ENCODE results near the gene PHACTR1.

Gene PHACTR1

DNA sequence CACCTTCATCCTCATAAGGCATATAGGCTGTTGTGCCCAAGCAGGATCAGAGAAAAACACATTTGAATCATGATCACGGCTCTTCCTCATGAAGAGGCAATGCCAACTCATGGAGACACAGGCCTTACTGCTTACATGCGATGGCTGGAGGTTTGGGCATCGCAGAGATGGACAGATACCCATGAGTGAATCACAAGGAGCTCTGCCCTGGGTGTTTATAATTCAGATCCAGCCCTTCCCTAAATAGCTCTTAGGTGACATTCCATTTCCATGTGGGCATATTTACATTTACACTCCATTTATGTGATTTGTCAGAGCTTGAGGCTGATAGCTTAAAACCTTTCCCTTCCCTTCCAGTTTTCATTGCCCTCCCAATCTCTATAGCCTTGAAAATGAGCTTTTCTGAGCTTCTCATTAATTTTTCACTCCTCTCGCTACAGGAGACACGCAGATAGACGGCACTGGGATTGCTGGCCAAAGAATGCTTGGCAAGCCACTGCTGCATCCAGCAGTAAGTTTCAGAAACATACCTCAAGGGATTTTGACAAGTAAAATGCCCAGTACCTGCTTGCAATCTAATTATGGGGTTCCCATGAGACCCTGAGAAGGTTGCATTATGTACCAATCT, 362.6 kb downstream of the PHACTR1 start:
- DNase-seq, result no peak

DNA sequence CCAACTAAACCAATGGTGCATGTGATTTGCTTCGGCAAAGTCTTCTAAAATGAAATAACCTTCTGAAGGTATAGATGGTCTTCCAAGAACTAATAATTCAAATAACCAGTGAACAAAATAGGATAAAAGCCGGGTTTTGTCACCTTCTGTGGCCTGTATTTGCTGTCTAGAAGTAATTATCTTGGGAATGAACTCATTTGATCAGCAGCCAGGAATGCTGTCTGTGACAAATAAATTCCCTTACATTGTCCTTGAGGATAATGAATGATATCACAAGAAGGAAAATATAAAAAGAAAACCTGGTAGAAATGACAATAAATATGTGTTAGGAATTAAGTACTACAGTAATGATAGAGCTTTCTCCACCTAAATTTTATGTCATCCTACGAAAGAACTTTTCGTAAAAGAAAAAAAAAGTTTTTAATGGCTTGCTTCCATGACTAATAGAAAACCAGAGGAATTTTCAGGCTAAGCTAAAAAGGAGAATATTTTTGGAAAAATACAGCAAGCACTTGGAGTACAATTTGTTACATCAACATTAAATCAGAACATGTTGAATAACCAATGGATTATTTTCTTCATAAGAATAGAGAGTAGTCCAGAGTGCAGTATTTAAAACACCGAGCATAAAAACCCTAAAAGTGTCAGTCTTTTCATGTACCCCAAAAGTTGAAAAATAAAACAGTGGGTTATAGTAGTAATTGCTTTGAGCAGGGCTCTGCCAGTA, 364.1 kb downstream of the PHACTR1 start:
- DNase-seq, result no peak

DNA sequence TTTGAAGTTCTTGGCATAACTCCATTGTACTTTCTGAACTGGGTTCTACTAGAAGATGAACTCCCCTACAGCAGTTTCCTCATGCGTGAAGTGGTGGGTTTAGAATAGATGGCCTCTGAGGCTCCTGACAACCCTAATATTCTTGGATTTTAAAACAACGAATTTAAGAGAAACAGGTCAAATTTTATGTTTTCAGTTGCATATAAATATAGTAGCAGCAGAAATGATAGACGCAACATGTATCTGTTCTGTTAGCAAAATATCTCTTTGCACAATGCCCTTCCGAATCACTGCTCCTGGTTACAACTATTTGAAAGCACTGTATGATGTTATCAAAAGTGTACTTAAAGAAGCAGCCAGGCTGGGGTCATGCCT, 364.6 kb downstream of the PHACTR1 start:
- no peak for DNase-seq

DNA sequence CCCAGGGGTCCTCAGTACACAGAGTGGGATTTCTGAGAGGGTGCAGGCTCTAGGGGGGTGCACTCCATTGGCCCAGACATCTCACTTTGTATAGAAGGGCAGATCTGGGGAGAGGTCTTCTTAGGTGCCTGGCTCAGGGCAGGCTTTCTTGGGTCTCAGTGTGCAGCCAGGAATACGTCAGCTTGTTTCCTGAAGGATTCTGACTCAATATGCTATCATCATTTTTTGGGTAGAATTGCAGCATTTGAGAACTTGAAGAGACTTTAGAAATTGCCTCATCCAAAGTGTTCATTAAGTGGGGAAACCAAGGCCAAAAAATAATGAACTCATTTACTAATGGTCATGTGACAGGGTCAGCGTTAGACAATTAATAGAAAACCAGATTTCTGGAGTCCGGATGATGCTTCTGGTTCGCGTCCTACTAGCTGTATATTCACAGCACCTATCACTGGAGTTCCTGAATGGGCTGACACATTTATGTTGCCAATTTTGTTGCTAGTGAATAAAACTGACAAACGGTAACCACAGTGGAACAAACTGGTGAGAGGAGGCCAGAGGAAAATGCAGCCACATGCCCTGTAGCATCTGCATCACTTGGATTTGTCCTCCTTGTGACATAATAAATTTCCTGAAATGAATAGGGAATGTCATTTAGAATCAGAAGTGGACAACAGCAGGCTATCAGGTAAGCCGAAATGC, 372.9 kb downstream of the PHACTR1 start:
- no peak for DNase-seq

DNA sequence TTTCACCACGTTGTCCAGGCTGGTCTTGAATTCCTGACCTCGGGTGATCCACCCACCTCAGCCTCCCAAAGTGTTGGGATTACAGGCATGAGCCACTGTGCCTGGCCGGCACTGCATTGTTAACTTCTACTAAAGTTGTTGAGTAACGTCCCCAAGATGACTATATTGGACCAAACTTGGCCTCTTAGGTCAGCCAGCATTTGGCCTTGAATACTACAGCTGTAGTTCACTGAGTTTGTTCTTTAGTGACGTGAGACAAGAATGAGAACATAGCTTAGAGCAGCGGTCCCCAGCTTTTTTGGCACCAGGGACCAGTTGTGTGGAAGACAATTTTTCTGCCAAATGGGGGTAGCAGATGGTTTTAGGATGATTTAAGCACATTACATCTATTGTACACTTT, 374.6 kb downstream of the PHACTR1 start:
- no peak for DNase-seq

DNA sequence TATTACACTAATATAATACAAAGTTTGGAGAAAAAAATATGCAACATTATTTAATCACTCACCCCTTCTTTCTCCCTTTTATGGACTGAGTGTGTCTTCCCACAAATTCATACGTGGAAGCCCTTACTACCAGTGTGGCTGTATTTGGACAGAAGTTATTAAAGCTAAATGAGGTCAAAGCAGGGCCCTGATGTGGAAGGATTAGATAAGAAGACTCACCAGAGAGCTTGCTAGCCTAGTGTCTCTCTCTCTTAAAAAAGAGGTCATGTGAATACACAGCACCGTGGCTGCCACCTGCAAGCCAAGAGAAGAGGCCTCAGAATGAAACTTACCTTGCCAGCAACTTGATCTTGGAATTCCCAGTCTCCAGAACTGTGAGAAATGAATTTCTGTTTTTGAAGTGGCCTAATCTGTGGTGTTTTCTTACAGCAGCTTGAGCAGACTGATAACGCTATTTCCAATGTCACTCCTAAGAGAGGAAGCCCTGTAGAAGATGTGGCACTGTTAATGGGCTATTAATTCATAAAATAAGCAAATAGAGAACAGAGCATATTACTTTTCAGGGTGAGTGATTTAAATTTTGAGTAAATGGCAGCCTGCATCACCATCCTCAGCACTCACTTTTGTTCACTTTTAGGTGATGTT, 378.3 kb downstream of the PHACTR1 start:
- DNase-seq, result no peak

DNA sequence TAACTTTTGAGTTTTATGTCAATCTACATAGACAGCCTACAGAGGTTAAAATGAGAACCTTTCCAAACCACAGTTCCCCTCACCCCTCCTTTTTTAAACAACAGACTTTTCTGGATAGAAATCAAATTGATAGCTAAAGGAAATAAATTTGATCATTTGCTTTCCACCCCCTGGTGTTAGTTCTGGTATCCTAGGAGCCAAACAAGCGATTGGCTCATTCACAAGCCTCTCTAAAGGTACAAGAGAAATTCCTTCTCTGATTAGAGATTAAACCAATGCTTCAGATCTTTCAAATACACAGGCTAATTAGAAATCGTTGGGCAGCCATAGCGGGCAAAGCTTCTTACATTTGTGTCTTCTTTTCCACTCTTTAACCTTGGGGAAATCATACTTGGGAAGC, 379.5 kb downstream of the PHACTR1 start:
- DNase-seq, result no peak

DNA sequence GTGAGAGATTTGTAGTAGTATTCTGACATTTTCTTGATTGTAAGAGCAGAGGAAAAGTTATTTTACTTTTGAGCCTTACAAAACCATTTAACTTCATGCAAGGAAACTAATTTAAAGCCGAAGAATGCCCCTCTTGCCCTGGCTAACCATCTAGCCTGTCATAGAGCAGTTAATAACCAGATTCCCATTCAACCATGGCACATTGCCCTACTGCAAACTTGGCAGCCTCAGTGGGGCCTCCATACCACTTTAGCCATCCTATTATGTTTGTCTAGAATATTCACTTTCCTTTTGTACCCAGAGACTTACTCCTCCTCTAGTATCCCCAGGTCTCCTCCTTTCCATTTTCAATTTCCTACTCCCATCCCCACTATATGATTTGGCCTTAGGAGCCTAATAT, 380.9 kb downstream of the PHACTR1 start:
- DNase-seq, result no peak

DNA sequence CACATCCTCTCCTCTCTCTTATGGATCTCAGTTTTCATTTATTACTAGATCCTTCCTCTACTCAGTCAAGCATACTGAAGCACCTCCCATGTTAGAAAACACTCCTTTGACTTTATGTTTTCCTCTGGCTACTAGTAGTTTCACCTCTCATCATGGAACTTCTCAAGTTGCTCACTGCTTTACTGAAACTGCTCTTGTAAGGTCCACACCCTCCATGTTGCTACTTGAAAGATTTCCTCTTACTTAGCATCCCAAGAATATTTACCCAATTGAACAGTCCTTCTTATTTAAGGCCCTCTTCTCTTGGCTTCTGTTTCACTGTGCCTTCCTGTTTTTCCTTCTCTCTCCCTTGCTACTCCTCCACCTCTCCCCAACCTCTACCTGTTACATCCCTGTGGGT, 381.4 kb downstream of the PHACTR1 start:
- DNase-seq, result no peak

DNA sequence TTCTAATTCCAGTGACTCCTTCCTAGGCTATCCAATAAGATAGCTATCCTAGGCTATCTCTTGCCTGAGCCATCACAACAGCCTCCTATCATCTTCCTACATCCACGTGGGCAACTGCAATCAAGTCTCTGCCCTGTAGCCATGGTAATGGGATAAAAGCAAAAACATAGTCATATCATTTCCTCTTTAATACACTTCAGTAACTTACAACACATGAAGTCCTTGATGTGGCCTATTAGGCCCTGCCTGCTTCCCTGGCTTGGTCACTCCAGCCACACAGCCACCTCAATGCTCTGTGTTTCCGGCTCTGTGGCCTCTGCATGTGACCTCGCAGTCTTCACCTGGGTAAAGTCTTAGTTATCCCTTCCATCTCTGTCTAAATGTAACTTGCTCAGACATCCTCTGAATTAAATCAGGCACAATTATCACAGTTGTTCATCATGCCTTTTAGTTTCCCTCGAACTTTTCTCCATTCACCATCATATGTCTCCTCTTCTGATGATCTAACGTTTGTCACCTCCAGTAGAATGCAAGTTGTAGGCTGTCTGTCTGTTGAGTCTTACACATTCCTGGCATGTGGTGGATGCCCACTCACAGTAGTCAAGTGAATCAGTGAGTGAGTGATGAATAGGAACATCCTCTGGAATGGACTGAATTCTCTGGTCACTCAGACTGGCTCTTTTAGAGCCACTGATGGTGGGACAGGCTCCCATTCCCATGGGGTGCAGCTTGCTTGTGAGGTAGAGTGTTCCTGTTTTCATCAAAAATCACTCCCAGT, 382.4 kb downstream of the PHACTR1 start:
- no peak for DNase-seq

DNA sequence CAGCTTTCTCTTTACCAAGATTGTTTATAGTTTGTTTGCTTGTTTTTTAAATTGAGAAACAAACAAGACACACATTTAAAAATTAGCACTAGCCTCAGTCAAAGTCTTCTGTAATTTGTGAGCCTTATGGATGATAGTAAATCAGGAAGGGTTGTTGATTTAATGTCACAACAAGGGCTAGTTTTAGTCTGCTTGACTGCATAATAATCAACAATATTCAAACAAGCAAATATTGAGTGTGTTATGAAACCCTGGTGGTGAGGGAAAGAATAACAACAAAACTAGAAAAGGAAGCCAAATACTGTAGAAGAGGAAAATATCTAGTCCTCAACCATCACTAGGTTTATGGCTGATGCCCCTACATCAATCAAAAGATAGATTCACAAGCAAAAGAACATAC, 383.2 kb downstream of the PHACTR1 start:
- DNase-seq, result no peak

DNA sequence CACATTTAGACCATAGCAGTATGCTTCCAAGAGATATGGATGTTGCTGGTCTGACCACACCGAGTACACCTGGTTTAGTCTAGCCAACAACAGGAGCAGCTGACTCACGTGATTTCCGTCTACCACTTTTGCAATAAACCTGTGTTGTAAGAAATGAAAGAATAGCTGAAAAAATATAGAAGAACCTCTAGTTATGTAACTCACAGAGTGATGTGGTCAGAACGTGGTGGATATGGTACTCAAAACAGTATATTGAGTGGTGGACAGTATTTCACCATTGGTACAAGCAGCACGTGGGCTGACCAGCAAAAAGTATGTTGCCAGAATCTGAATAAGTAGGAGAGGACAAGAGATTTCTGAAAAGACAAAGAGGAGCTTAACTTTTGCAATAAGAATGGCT, 384.8 kb downstream of the PHACTR1 start:
- no peak for DNase-seq

DNA sequence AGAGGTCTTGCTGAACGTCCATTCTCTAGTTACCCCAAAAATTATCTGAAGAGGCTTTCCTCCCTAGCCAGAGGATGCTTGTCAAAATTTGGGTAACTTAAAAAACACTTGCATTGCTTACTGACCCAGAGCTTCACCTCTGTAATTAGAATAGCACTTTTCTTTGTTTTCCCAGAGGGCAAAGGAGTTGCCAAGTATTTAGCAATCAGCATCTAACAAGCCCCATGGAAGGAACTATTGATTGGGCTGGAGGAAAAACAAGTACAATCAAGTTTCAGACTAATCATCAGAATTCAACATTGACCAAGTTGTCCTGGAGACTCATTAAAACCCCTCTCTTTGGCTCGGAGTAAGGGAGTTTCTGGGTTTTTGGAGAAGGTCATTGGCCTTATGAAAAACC, 385.4 kb downstream of the PHACTR1 start:
- DNase-seq, result no peak

DNA sequence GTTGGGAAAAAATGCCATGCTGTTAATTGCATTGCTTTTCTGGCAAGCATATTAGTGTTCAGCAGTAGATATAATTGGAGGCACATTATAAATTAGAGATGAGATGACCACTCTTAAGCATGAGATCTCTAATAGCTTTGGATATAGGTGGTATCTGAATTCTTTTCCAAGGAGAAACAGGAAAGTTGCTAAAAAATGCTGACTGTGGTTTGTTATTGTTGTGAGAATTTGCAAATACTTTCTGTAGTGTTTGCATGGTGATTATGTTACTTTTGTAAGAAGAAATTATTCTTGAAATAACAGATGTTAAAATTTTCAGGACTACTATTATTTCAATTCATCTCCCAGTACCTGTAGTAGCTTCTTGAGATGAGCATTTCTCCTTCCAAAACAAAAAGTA, 386.6 kb downstream of the PHACTR1 start:
- no peak for DNase-seq

DNA sequence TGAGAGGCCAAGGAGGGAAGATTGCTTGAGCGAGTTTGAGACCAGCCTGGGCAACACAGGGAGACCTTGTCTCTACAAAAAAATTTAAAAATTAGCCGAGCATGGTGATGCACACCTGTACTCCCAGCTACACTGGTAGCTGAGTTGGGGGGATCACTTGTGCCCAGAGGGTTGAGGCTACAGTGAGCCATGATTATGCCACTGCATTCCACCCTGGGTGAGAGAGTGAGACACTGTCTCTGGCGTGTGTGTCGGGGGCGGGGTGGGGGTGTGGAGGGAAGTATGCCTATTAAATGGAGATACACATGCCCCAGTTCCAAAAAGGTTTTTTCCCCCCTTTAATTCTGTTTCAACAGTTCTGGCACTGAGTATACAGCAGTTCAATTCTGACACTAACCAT, 388.6 kb downstream of the PHACTR1 start:
- DNase-seq, result no peak

DNA sequence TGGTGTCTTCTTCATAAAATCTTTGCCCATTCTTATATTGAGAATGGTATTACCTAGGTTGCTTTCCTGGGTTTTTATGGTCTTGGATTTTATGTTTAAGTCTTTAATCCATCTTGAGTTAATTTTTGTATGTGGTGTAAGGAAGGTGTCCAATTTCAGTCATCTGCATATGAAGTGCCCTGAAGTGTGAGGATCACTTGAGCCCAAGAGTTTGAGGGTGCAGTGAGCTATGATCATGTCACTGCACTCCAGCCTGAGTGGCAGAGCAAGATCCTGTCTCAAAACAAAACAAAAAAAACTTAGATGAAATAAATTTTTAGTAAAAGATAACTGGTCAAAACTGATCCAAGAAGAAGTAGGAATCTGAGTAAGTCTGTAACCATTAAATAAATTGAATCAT, 396.4 kb downstream of the PHACTR1 start:
- DNase-seq, result no peak

DNA sequence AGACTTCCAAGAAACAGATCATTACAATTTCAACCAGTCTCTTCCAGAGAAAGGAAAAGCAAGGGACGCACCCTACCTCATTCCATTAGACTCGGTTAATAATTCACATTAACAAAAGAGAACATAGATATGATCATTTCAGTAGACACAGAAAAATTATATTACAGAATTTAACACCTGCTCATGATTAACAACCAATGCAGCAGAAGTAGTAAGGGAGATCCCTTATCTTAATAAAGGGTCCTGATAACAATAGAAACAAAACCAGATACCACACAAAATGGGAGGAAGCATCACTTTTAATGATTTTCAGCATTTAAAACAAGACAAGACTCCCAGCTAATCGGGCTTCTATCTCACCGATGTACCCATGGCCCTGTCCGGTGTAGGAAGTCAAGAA, 396.8 kb downstream of the PHACTR1 start:
- no peak for DNase-seq

DNA sequence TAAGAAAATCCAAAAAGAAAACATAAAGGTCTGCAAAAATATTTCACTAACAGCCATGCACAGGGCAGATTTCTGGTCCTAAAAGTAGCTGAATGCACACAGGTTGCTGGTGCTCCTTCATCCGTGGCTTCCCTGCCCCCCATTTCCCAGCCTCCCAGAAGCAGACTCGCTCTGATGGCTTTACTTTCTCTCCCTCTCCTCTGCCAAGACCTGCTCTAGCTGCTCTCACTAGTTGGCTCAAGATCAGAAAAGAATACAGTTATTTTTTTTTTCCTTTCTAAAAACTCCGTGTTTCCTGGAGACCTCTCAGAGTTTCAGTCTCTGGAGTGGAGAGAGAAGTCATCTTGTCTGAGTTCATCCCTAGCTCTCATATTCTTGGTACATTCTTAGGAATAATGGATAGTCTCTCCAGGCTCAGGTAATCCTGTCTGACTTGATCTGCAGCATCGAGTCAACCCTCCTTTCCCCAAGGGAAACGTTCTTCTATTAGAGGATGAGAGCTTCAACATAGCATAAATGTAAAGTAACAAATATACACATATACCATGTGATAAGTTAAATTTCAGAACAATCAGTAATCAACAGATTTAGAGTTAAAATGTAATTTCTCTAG, 397.5 kb downstream of the PHACTR1 start:
- DNase-seq, result no peak

DNA sequence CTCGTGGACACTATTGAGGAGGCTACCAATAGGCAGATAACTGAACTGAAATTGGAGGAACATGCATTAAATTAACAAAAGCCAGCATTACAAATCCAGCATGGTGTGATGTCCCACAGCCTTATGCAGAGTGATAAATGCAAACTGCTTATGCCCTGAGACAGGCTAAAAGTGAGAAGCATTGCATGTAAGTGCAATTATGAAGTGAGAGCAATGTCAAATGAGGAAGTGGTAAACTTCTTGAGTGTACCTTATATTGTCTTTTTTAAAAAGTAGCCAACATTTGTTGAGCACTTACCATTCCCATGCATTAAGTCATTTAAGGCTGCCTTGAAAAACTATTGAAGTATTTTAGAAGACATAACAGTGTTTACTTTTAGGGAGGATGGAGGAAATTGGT, 399.6 kb downstream of the PHACTR1 start:
- no peak for DNase-seq

DNA sequence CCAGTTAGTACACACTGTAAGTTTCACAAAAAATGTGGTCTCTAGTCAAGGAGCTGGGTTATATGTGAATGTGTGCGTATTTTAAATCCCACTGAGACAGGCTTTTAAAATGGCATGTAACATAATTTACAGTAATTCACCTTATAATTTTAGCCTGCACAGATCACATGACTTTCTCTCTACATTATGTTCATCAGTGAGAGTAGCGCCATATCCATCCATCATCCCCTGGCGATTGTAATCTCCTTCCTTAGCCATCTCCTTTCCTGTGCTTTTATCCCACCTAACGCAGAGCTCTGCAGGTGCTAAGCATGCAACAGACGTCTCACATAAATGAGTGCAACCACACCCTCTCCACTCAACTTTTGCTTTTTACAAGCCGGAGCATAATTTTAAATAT, 401.0 kb downstream of the PHACTR1 start:
- no peak for DNase-seq

DNA sequence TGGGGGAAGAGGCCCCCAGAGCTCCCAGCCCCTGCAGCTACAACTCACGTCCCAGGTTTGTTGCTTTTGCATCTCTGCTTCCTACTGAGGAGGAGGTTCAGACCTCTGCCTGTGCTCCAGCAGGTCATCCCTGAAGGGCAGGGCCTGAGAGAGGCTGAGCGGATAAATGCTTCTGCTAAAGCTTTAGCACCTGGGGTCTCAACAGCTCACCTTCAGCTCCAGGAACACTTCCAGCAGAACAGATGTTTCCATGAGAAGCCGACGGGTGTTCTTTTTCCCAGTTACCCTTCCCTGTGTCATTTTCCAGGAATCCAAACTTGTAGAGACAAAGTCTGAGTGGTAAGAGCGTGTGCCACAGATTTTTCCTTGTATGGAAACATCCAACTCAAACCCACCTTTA, 403.0 kb downstream of the PHACTR1 start:
- DNase-seq, result no peak

Measured in stimulated activated CD4-positive, alpha-beta T cell treated with anti-CD3 and anti-CD28 coated beads, Interleukin-4, amount 100 ng/mL, for 1 hour (primary cell).